GM21717 (cell line): Measurements from ENCODE around the gene DYNC1I1.

ENCODE experiments used
- ATAC-seq: cut with Tn5 transposase; IDR thresholded peaks from one replicate; pipeline ENCODE4 v1.9.1; 2021; ENCODE audit warnings: mild to moderate bottlenecking, moderate library complexity; ENCODE audit not compliant: unreplicated experiment

DYNC1I1 gene

GRCh38 chr7:96014617-96015016 is 242.3 kb downstream of the DYNC1I1 start:
- ATAC-seq: no peak

GRCh38 chr7:96016056-96016586 is 243.8 kb downstream of the DYNC1I1 start:
- no peak for ATAC-seq

GRCh38 chr7:96016735-96017134 is 244.4 kb downstream of the DYNC1I1 start:
- no peak for ATAC-seq

GRCh38 chr7:96017877-96018276 is 245.5 kb downstream of the DYNC1I1 start:
- ATAC-seq: no peak

- ATAC-seq: no peak
Observed at GRCh38 chr7:96021568-96021967, 249.2 kb downstream of the DYNC1I1 start.

- ATAC-seq: no peak
Observed at GRCh38 chr7:96023387-96023786, 251.0 kb downstream of the DYNC1I1 start.

- ATAC-seq: no peak
Observed at GRCh38 chr7:96026010-96026409, 253.7 kb downstream of the DYNC1I1 start.

- ATAC-seq: no peak
Observed at GRCh38 chr7:96026611-96027010, 254.3 kb downstream of the DYNC1I1 start.

- no peak for ATAC-seq
Observed at GRCh38 chr7:96028729-96029128, 256.4 kb downstream of the DYNC1I1 start.

GRCh38 chr7:96033009-96033598 is 260.8 kb downstream of the DYNC1I1 start:
- no peak for ATAC-seq

- no peak for ATAC-seq
Observed at GRCh38 chr7:96034940-96035727, 262.8 kb downstream of the DYNC1I1 start.

GRCh38 chr7:96040250-96040772 is 268.0 kb downstream of the DYNC1I1 start:
- ATAC-seq: no peak

GRCh38 chr7:96041171-96041570 is 268.8 kb downstream of the DYNC1I1 start:
- ATAC-seq: no peak

GRCh38 chr7:96045181-96045580 is 272.8 kb downstream of the DYNC1I1 start:
- no peak for ATAC-seq

GRCh38 chr7:96045919-96046318 is 273.6 kb downstream of the DYNC1I1 start:
- ATAC-seq: no peak

- no peak for ATAC-seq
Observed at GRCh38 chr7:96052289-96052688, 279.9 kb downstream of the DYNC1I1 start.

- no peak for ATAC-seq
Observed at GRCh38 chr7:96052860-96053470, 280.6 kb downstream of the DYNC1I1 start.

- ATAC-seq: no peak
Observed at GRCh38 chr7:96055717-96056116, 283.4 kb downstream of the DYNC1I1 start.

- ATAC-seq: no peak
Observed at GRCh38 chr7:96059075-96059474, 286.7 kb downstream of the DYNC1I1 start.

- no peak for ATAC-seq
Observed at GRCh38 chr7:96061009-96061408, 288.7 kb downstream of the DYNC1I1 start.

GRCh38 chr7:96061844-96062243 is 289.5 kb downstream of the DYNC1I1 start:
- ATAC-seq: no peak

GRCh38 chr7:96067321-96067720 is 295.0 kb downstream of the DYNC1I1 start:
- no peak for ATAC-seq
